Activated CD4-positive, alpha-beta T cell treated with anti-CD3 and anti-CD28 coated beads, Interleukin-2, amount 10 ng/mL, durations not matched to agents 24 days and 14 days (primary cell): ENCODE measurements around the gene FLNB. TPM values are rescaled to one million over a fixed set of nuclear protein-coding genes. Genes with fewer than 3 reads are reported as not detected.
A peak's percentile ranks its signal among the peaks of the same experiment; 100 is the strongest.
"Not testable (repeated sequence)": the region's sequence is repeated elsewhere in the genome, so short reads cannot be mapped to it uniquely, and the experiment has no call there.

Experiments used
- DNase-seq: peaks from one replicate; pipeline ENCODE4 v3.0.0; 2022
- H3K27ac Mint-ChIP-seq: one replicate; pipeline ENCODE4 v1.8.0; 2022; ENCODE audit warnings: mild to moderate bottlenecking, mixed read lengths
- H3K27me3 Mint-ChIP-seq: one replicate; pipeline ENCODE4 v1.8.0; 2022; ENCODE audit warnings: mixed read lengths
- H3K36me3 Mint-ChIP-seq: one replicate; pipeline ENCODE4 v1.8.0; 2022; ENCODE audit warnings: low read depth, mild to moderate bottlenecking, mixed read lengths
- H3K4me1 Mint-ChIP-seq: one replicate; pipeline ENCODE4 v1.8.0; 2021; ENCODE audit warnings: mixed read lengths
- H3K4me3 Mint-ChIP-seq: one replicate; pipeline ENCODE4 v1.8.0; 2022; ENCODE audit warnings: mild to moderate bottlenecking, moderate library complexity, mixed read lengths
- H3K9me3 Mint-ChIP-seq: one replicate; pipeline ENCODE4 v1.8.0; 2021; ENCODE audit warnings: mixed read lengths
- intact Hi-C: fragments of 100-400 bp; cut with micrococcal nuclease; formaldehyde crosslinking; loops from one replicate; pipeline ENCODE4 v1.15.1; 2023
- total RNA-seq: library from RNA; stranded (reverse); gene quantifications from 2 replicates; pipeline ENCODE4 v1.2.3, GENCODE V29; 2022

The FLNB gene
- total RNA-seq, 1 donor from 2014 or later = 23.9 TPM

DNA sequence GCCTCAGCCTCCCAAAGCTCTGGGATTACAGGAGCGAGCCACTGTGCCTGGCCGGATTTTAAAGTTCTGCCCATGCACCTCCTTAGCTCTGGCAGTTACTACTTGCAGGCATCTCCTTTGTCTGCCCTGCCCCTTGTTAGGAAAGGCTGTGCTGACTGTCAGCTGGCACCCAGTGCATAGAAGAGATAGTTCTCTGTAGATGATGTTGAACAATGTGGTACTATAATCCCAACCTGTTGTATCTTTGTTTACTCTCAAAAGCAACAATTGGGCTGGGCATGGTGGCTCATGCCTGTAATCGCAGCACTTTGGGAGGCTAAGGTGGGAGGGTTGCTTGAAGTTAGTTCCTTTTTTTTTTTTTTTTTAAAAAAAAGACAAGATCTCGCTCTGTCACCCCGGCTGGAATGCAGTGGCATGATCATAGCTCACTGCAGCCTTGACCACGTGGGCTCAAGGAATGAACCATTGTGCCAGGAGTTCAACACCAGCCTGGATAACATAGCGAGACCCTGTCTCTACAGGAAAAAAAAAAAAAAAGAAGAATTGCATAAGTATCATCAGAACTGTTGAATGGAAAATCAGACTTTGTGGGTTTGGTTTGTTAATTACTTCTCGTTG lies 30.6 kb downstream of the FLNB start:
- Mint-ChIP-seq H3K4me3 (no peak overlapping the region), H3K27me3 (no peaks in the 10 kb centered on the region), H3K27ac (no peak overlapping the region), H3K9me3 (no peaks in the 10 kb centered on the region), H3K4me1 (peaks cover 56% of the 10 kb centered on the region), H3K36me3 (peaks cover 4% of the 10 kb centered on the region)
- no peak for DNase-seq
- intact Hi-C loops = loop anchor here (5.0 kb wide), 1 partner anchor 39 kb away; no protein-coding TSS in a partner anchor

- no peaks in the 10 kb centered on the region for H3K9me3 Mint-ChIP-seq
- no peak for DNase-seq
- intact Hi-C loops = loop anchor here (5.0 kb wide), 1 partner anchor 38 kb away; no protein-coding TSS in a partner anchor
- no peak overlapping the region for H3K27ac Mint-ChIP-seq
- peaks cover 4% of the 10 kb centered on the region for H3K36me3 Mint-ChIP-seq
- no peaks in the 10 kb centered on the region for H3K27me3 Mint-ChIP-seq
- H3K4me1 Mint-ChIP-seq = peaks cover 55% of the 10 kb centered on the region
- H3K4me3 Mint-ChIP-seq = no peak overlapping the region
These were observed 31.4 kb downstream of the FLNB start for GRCh38 chr3:58039601-58040000.

- no peak overlapping the region for H3K4me3 Mint-ChIP-seq
- H3K36me3 Mint-ChIP-seq = peaks cover 4% of the 10 kb centered on the region
- intact Hi-C loops = no loop called here
- no peak for DNase-seq
- peaks cover 40% of the 10 kb centered on the region for H3K4me1 Mint-ChIP-seq
- no peak overlapping the region for H3K27ac Mint-ChIP-seq
- no peaks in the 10 kb centered on the region for H3K9me3 Mint-ChIP-seq
- no peaks in the 10 kb centered on the region for H3K27me3 Mint-ChIP-seq
These were observed 33.1 kb downstream of the FLNB start for GRCh38 chr3:58041182-58041825.

- no peaks in the 10 kb centered on the region for H3K9me3 Mint-ChIP-seq
- H3K4me1 Mint-ChIP-seq = peaks cover 35% of the 10 kb centered on the region
- DNase-seq = no peak
- H3K36me3 Mint-ChIP-seq = peaks cover 4% of the 10 kb centered on the region
- intact Hi-C loops = no loop called here
- no peak overlapping the region for H3K27ac Mint-ChIP-seq
- no peaks in the 10 kb centered on the region for H3K27me3 Mint-ChIP-seq
- H3K4me3 Mint-ChIP-seq = no peak overlapping the region
These were observed 33.7 kb downstream of the FLNB start for GRCh38 chr3:58041826-58042324.

- Mint-ChIP-seq H3K4me3 (no peak overlapping the region), H3K4me1 (peaks cover 26% of the 10 kb centered on the region), H3K9me3 (no peaks in the 10 kb centered on the region), H3K27ac (no peak overlapping the region), H3K27me3 (no peaks in the 10 kb centered on the region), H3K36me3 (no peaks in the 10 kb centered on the region)
- intact Hi-C loops = no loop called here
- DNase-seq = no peak
These were observed 34.9 kb downstream of the FLNB start for GRCh38 chr3:58042947-58043707.

- intact Hi-C loops = no loop called here
- no peak overlapping the region for H3K4me3 Mint-ChIP-seq
- H3K27ac Mint-ChIP-seq = no peak overlapping the region
- H3K36me3 Mint-ChIP-seq = no peaks in the 10 kb centered on the region
- no peaks in the 10 kb centered on the region for H3K9me3 Mint-ChIP-seq
- peaks cover 22% of the 10 kb centered on the region for H3K4me1 Mint-ChIP-seq
- H3K27me3 Mint-ChIP-seq = no peaks in the 10 kb centered on the region
- no peak for DNase-seq
These were observed 35.7 kb downstream of the FLNB start for GRCh38 chr3:58043933-58044332.

DNA sequence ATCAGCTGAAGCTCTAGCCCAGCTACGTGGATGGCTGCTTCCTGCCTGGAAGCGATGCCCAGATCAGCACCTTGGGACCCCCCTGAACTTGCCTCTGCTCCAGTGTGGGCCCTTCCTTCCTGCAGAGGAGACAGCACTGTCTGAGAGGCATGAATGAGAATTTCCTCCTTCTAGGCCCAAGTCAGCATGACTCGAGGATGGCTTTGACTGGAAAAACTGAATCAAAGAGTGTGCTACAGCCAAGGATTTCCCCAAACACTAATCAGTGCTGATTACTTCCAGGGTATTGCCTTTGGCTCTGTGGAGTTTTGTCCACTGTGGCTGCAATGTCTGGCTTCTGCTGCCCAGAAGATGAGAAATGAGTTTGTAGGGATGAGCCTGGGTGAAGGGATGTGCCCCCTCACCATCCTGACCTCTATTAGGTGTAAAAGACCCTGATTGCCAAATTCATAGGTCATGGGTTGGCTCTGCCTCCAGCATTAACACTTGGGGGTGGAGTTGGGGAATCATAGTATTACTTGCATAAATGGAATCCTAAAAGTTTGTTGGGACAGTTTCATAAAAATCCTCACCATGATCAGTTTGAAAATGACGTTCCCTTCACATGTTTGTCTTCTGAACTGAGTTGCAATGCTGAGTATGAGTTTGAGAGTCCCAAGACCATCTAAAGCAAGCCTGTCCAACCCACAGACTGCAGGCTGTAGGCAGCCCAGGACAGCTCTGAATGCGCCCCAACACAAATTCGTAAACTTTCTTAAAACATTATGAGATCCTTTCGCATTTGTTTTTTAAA lies 36.7 kb downstream of the FLNB start:
- H3K27me3 Mint-ChIP-seq = no peaks in the 10 kb centered on the region
- intact Hi-C loops = no loop called here
- peaks cover 22% of the 10 kb centered on the region for H3K4me1 Mint-ChIP-seq
- H3K27ac Mint-ChIP-seq = peak overlapping the region; percentile 40
- no peak for DNase-seq
- no peaks in the 10 kb centered on the region for H3K36me3 Mint-ChIP-seq
- no peaks in the 10 kb centered on the region for H3K9me3 Mint-ChIP-seq
- no peak overlapping the region for H3K4me3 Mint-ChIP-seq

- H3K27me3 Mint-ChIP-seq = no peaks in the 10 kb centered on the region
These were observed 39.6 kb downstream of the FLNB start for GRCh38 chr3:58047826-58048225.

DNA sequence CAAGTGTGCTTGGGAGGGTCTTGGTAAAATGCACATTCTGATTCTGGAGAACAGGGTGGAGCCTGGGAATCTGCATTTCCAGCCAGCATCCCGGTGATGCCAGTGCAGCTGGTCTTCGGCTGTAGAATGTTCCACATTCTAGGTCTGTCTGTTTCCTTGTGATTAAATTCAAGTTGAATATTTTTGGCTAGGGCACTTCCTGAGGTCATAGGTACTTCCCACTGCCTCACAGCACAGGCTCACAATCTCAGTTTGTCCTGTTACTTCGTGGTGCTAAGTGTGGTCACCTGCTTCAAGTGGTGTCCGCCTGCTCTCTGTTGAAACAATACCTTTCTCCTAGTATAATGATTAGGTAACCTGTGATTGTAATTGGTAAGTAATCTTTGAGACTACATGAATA lies 40.1 kb downstream of the FLNB start:
- no peaks in the 10 kb centered on the region for H3K9me3 Mint-ChIP-seq
- no peak overlapping the region for H3K4me3 Mint-ChIP-seq
- H3K27ac Mint-ChIP-seq = no peak overlapping the region
- H3K4me1 Mint-ChIP-seq = peaks cover 15% of the 10 kb centered on the region
- H3K27me3 Mint-ChIP-seq = no peaks in the 10 kb centered on the region
- intact Hi-C loops = no loop called here
- DNase-seq = no peak
- H3K36me3 Mint-ChIP-seq = no peaks in the 10 kb centered on the region

More at GRCh38 chr3:58047826-58048225, 39.6 kb downstream of the FLNB start:
- no peaks in the 10 kb centered on the region for H3K36me3 Mint-ChIP-seq
- no peak overlapping the region for H3K4me3 Mint-ChIP-seq
- H3K27ac Mint-ChIP-seq = no peak overlapping the region
- DNase-seq = no peak
- H3K9me3 Mint-ChIP-seq = no peaks in the 10 kb centered on the region
- intact Hi-C loops = no loop called here
- H3K4me1 Mint-ChIP-seq = peaks cover 15% of the 10 kb centered on the region

GRCh38 chr3:58049143-58049785 lies 41.0 kb downstream of the FLNB start:
- no peak overlapping the region for H3K27ac Mint-ChIP-seq
- no peak overlapping the region for H3K4me3 Mint-ChIP-seq
- H3K9me3 Mint-ChIP-seq = no peaks in the 10 kb centered on the region
- H3K4me1 Mint-ChIP-seq = peaks cover 12% of the 10 kb centered on the region
- H3K27me3 Mint-ChIP-seq = no peaks in the 10 kb centered on the region
- H3K36me3 Mint-ChIP-seq = no peaks in the 10 kb centered on the region
- no peak for DNase-seq
- intact Hi-C loops = no loop called here

DNA sequence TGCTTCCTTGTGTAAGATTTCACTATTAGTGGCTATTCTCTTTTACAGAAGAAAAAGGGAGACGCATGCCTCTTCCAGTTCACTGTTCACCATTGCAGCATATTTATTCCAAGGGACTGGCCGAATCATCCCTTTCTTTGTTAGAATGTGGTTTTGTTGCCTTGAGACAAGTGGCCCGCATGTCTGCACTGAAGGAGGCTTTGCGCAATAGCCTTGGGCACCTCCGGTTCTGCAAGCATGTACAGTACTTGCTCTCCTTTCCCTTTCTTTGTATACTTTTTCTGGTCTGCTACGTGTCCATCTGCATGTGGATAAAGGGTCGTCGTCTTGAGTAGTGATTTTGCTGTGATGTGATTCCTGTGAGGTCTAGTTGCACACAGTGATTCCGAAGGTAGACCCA lies 43.0 kb downstream of the FLNB start:
- no peak overlapping the region for H3K4me3 Mint-ChIP-seq
- no peak overlapping the region for H3K27ac Mint-ChIP-seq
- DNase-seq = no peak
- no peaks in the 10 kb centered on the region for H3K9me3 Mint-ChIP-seq
- H3K36me3 Mint-ChIP-seq = no peaks in the 10 kb centered on the region
- intact Hi-C loops = no loop called here
- H3K27me3 Mint-ChIP-seq = no peaks in the 10 kb centered on the region
- peaks cover 10% of the 10 kb centered on the region for H3K4me1 Mint-ChIP-seq

GRCh38 chr3:58051658-58052261 lies 43.5 kb downstream of the FLNB start:
- not testable (repeated sequence) for H3K36me3 Mint-ChIP-seq, H3K4me1 Mint-ChIP-seq, H3K9me3 Mint-ChIP-seq, H3K4me3 Mint-ChIP-seq, H3K27ac Mint-ChIP-seq, DNase-seq, H3K27me3 Mint-ChIP-seq
- intact Hi-C loops = loop anchor here (1.0 kb wide), 1 partner anchor 16 kb away; no protein-coding TSS in a partner anchor
